Measurements from ENCODE around the gene CNPY3.

Gene CNPY3

DNA sequence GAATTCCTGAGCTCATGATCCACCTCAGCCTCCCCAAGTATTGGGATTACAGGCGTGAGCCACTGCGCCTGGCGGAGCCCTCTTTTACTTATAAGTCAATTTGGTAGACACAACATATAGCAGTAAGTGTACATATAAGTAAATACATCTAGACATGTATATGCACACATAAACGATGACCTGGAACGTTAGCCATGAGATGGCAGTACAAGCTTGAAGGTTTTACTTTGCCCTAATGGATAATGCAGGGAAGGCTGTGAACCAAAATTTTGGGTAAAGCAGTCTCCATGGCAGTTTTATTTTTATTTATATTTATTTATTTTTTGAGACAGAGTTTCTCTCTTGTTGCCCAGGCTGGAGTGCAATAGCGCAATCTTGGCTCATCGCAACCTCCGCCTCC lies 28.8 kb downstream of the CNPY3 start:
- no peak for DNase-seq (ENCODE audit: low read depth in 1 of 2, low spot score in 1 of 2)

GRCh38 chr6:42959917-42960242 lies 30.6 kb downstream of the CNPY3 start:
- DNase-seq (ENCODE audit: low read depth in 1 of 2, low spot score in 1 of 2): no peak

GRCh38 chr6:42960243-42961019 lies 31.2 kb downstream of the CNPY3 start, which contains the start of gene GNMT:
Gene GNMT, plus strand, starts transcription at chr6:42960754. Its CDS starts 14 bp downstream, at chr6:42960768.
- DNase-seq (ENCODE audit: low read depth in 1 of 2, low spot score in 1 of 2): no peak

DNA sequence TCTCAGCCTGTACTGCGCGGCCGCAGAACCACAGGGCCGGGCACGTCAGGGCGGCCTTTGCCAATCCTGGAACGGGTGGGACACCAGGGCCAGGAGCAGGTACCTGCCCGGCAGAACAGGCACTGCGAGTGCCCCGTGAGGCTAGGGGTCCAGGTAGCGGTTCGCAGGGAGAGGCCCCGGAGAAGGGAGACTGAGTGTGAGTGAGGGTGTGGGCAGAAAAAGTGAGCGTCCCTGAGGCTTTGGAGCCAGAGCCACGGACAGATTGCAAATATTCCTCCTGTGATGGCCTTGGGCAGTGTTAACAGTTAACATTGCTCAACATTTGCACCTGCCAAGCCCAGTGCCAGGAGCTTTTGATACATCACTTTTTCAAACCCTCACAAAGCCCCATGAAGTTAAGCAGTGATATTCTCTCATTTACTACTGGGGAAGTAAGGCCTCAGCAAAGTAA lies 31.8 kb downstream of the CNPY3 start:
- no peak for DNase-seq (ENCODE audit: low read depth in 1 of 2, low spot score in 1 of 2)

- DNase-seq (ENCODE audit: low read depth in 1 of 2, low spot score in 1 of 2): no peak
Measured at GRCh38 chr6:42962096-42962495, 32.8 kb downstream of the CNPY3 start.

- no peak for DNase-seq (ENCODE audit: low read depth in 1 of 2, low spot score in 1 of 2)
Measured at GRCh38 chr6:42962502-42963178, 33.4 kb downstream of the CNPY3 start.

DNA sequence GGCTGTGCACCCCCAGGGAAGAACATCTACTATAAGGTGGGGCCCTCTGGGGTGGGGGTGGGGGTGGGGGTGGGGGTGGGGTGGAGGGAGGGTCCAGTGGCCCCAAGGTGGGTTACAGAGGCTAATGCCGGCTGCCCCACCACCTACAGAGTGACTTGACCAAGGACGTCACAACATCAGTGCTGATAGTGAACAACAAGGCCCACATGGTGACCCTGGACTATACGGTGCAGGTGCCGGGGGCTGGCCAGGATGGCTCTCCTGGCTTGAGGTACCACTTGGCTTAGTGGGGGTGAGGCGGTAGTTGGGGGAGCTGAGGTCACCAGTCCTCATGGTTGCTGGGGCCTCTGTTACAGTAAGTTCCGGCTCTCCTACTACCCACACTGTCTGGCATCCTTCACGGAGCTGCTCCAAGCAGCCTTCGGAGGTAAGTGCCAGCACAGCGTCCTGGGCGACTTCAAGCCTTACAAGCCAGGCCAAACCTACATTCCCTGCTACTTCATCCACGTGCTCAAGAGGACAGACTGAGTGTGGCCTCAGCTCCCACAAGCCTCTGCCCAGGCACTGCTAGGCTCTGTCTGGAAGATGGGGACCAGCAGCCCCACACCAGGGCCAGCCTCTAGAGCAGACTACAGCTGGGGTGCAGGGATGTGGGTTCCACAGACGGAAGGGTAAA lies 34.0 kb downstream of the CNPY3 start:
- no peak for DNase-seq (ENCODE audit: low read depth in 1 of 2, low spot score in 1 of 2)

DNA sequence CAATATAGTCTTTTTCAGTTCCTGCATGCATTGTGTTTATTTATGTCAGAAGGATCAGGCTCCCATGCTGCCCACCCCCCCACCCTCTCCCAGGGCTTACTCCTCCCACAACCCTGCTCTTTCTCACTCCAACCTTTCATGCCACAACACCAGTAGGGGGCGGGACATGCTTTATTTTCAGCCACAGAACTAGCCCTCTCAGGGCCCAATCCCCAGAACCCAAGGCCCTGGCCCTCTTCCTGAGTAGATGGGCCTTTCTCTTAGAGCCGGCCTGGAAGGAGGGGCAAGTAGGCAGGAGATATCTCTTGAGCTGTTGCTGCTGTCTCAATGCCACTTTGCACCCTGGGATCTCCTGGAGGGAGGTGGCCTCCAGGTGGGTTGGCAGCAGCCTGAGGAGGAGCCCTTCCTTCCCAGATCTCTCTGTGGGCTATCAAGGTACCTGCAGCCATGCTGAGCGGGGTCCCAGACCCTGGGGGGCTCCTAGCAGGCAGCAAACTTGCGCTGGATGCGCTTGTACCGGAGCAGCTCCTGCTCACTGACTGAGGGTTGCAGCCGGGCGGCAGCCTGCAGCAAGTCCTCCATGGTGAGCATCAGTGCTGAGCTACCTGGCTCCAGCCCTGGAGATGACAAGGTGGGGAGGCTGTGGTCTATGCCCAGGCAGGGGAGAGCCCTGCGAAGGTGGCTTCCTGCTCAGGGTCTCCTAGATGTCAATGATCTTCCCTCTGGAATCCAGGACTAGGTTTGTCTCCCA lies 34.8 kb downstream of the CNPY3 start:
- no peak for DNase-seq (ENCODE audit: low read depth in 1 of 2, low spot score in 1 of 2)

DNA sequence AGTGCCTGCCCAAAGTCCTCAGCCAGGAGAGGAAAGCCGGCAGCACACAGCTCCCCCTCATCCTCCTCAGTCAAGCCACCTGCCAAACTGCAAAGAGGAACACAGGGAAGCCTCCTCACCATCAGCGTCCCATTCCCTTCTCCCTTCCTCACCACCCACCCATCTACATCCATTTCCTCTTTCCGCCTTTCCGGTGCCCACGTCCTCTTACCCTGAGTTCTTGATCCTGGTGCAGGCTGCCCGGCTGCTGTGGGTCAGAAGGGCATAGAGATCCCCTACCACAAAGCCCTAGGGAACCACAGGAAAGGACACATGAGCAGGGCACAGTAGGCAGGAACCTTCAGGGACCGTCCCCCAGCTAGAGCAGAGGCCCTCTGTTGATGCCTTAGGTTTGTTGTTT lies 37.3 kb downstream of the CNPY3 start:
- no peak for DNase-seq (ENCODE audit: low read depth in 1 of 2, low spot score in 1 of 2)

DNA sequence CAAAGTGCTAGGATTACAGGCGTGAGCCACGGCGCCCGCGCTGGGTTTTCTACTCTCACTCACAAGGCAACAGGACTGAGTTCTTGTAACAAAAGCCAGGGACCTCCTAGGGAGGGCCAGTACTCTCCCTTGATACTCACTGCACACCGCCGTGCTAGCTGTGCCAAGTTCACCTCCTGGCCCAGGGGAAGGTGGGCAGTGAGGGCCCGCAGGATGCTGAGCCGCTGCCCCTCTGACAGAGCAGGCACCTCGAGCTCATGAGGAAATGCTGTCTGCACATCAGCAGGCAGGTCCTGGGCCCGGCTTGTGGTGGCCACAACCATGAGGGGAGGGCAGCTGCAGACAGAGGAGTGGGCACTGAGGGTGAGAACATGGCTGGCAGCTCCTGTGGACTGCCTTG lies 37.9 kb downstream of the CNPY3 start:
- DNase-seq (ENCODE audit: low read depth in 1 of 2, low spot score in 1 of 2): no peak

GRCh38 chr6:42968126-42968701 lies 38.9 kb downstream of the CNPY3 start:
- DNase-seq (ENCODE audit: low read depth in 1 of 2, low spot score in 1 of 2): no peak

DNA sequence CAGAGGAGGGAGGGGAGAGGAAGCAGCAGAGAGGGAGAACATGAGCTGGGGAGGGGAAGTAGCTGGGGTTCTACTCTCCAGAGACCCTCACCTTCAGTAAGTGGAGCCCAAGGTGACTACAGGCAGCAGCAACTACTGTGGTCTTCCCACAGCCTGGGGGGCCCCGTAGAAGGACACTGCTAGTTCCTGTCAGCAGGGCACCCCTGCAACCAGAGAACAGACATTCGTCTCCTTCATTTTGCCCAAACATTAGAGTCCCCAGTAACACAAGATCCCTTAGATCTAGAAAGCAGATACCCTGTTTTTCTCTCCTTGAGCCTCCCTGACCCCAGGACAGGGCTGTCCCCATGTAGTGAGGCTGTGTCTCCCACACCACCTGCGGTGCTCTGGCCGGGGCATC lies 39.5 kb downstream of the CNPY3 start:
- no peak for DNase-seq (ENCODE audit: low read depth in 1 of 2, low spot score in 1 of 2)

GRCh38 chr6:42969431-42969830 lies 40.2 kb downstream of the CNPY3 start:
- DNase-seq (ENCODE audit: low read depth in 1 of 2, low spot score in 1 of 2): no peak

DNA sequence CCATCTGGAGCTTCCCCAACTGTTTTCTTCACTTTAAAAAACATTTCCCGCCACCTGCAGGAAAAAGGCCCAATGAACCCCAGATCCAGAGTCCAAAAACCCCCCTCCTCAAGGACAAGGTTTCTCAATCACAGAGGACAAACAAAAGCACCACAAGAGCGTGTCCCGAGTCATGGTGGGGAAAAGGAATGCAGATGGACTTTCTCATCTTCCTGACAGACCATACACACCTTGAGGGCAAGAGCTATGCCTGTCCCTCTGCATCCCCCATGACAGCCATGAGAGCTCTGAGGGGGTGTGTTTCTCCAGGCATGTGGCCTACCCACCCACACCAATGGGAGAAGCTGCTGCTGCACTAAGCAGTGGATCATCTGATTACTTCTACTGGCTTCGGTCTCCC lies 40.7 kb downstream of the CNPY3 start:
- DNase-seq (ENCODE audit: low read depth in 1 of 2, low spot score in 1 of 2): no peak

- DNase-seq (ENCODE audit: low read depth in 1 of 2, low spot score in 1 of 2): no peak
Measured at GRCh38 chr6:42970871-42971612, 41.8 kb downstream of the CNPY3 start.

DNA sequence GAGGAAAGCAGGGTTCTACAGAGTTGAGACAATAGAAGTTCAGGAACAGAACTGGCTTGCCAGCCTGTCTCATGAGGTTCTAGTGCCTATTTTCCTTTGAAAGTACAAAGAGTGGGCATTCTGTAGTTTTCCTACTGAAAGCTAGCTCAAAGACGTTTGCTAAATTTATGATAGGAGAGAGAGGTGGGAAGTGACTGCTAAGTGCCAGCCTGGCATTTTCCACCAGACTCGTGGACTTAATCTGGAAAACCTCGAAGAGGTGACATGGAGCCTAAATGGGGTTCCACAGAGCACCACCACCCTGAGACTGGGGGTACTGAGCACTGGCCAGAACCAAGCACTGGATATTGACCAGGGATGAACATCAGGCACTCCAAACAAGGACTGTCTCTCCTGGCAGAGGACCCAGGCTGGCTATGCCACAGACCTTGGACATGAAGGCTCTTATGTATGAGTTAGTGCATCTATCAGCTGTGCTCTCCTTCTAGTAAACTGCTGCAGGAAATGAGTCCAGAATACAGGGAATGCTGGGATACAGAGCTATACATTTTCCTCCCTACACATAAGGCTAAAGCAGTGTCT lies 42.6 kb downstream of the CNPY3 start:
- no peak for DNase-seq (ENCODE audit: low read depth in 1 of 2, low spot score in 1 of 2)

DNA sequence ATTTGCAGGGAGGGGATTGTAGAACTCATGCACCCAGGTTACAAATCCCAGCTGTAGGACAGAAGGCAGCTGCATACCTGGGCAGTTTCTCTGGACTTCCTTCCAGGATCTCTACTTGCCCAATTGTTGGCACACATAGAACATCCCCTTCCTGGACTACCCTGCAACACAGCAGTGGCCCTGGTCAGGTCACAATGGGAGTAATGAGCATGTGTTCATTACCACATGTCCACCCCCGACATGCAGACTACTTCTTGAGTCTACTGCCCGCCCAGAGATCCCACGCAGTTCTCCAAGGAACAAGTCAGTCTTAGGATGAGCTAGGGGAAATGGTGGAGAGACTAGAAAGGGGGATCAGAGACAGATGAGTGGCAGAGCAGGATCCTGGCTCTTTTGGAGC lies 44.6 kb downstream of the CNPY3 start:
- DNase-seq (ENCODE audit: low read depth in 1 of 2, low spot score in 1 of 2): no peak

GRCh38 chr6:42974919-42975505 lies 45.7 kb downstream of the CNPY3 start:
- no peak for DNase-seq (ENCODE audit: low read depth in 1 of 2, low spot score in 1 of 2)

DNA sequence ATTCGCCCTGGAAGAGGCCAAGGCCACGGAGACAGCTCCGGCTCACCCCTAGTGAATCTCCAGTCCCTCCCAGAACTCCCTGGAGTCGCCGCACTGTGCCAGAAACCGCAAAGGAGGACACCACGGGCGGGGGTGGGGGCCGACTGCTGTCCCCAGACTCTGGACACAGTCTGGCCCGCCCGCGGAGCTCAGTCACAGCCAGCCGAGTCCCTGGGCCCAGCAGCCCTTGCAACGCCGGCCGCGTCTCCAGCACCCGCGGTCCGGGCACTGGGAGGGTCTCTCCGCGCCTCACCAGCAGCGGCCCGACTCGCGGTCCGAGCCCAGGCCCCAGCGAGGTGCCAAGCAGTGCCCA lies 49.2 kb downstream of the CNPY3 start:
- no peak for DNase-seq (ENCODE audit: low read depth in 1 of 2, low spot score in 1 of 2)

Data from activated CD4-positive, alpha-beta T cell treated with anti-CD3 and anti-CD28 coated beads, Interleukin-2, amount 50 U/mL, for 24 hours (primary cell).